ENCODE measurements around the gene TANC1.
"Not testable (repeated sequence)": the region's sequence is repeated elsewhere in the genome, so short reads cannot be mapped to it uniquely, and the experiment has no call there.

TANC1 gene

DNA sequence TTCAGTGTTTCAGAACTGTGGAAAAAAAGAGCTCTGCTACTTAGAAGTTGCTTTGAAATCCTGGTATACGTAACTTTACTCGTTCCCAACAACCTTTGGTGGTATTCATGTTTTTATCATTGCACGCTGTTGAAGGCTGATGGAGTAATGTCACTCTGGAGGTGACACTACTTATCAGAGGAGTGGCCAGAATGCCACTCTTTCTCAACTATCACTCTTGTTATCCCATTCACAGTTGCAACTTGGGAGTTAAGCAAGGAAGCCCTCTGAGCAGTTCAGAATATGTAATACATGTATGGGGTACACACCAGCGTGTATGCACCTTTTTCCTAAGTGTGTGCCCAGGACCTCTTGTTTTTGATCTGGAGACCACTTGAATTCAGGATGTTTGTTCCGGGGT, 53.6 kb downstream of the TANC1 start:
- Histone ChIP-seq H3K4me3 (ENCODE audit: low read length) (no peak overlapping the region), H3K4me1 (ENCODE audit: control insufficient read depth, insufficient read depth, low read length) (no peaks in the 10 kb centered on the region), H3K9me3 (ENCODE audit: control insufficient read depth, low read length) (no peaks in the 10 kb centered on the region), H3K9ac (ENCODE audit: low read length) (no peak overlapping the region), H3K36me3 (ENCODE audit: control insufficient read depth, insufficient read depth, low read length) (no peaks in the 10 kb centered on the region), H3K27me3 (ENCODE audit: control insufficient read depth, insufficient read depth, low read length) (no peaks in the 10 kb centered on the region)

DNA sequence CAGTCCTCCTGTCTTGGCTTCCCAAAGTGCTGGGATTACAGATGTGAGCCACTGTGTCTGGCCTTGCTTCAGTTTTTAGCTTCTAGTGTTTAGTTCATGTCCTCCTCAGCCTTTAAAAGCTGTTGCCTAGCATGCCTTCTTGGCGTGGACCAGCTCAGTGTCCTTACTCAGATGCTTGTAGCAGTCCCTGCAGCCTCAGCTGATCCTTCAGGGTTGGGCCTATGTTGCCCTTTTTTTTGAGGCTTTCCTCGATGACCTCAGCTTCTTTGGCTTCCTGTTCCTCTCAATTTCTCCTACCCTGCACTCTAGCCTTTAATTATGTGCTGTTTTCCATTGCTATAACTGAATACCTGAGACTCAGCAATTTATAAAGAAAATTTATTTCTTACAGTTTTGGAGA, 57.7 kb downstream of the TANC1 start:
- Histone ChIP-seq H3K4me1 (ENCODE audit: control insufficient read depth, insufficient read depth, low read length) (peaks cover 8% of the 10 kb centered on the region), H3K9me3 (ENCODE audit: control insufficient read depth, low read length) (no peaks in the 10 kb centered on the region), H3K9ac (ENCODE audit: low read length) (no peak overlapping the region), H3K36me3 (ENCODE audit: control insufficient read depth, insufficient read depth, low read length) (no peaks in the 10 kb centered on the region), H3K4me3 (ENCODE audit: low read length) (no peak overlapping the region), H3K27me3 (ENCODE audit: control insufficient read depth, insufficient read depth, low read length) (no peaks in the 10 kb centered on the region)

- Histone ChIP-seq H3K9me3 (ENCODE audit: control insufficient read depth, low read length) (no peaks in the 10 kb centered on the region), H3K27me3 (ENCODE audit: control insufficient read depth, insufficient read depth, low read length) (no peaks in the 10 kb centered on the region), H3K4me1 (ENCODE audit: control insufficient read depth, insufficient read depth, low read length) (peaks cover 9% of the 10 kb centered on the region), H3K9ac (ENCODE audit: low read length) (no peak overlapping the region), H3K36me3 (ENCODE audit: control insufficient read depth, insufficient read depth, low read length) (no peaks in the 10 kb centered on the region), H3K4me3 (ENCODE audit: low read length) (no peak overlapping the region)
Measured at GRCh38 chr2:159028776-159029175, 60.3 kb downstream of the TANC1 start.

- Histone ChIP-seq H3K4me3 (ENCODE audit: low read length) (no peak overlapping the region), H3K9ac (ENCODE audit: low read length) (no peak overlapping the region), H3K36me3 (ENCODE audit: control insufficient read depth, insufficient read depth, low read length) (no peaks in the 10 kb centered on the region), H3K4me1 (ENCODE audit: control insufficient read depth, insufficient read depth, low read length) (peaks cover 9% of the 10 kb centered on the region), H3K9me3 (ENCODE audit: control insufficient read depth, low read length) (no peaks in the 10 kb centered on the region), H3K27me3 (ENCODE audit: control insufficient read depth, insufficient read depth, low read length) (no peaks in the 10 kb centered on the region)
Measured at GRCh38 chr2:159029936-159030335, 61.5 kb downstream of the TANC1 start.

GRCh38 chr2:159030674-159031380, 62.4 kb downstream of the TANC1 start:
- Histone ChIP-seq H3K9me3 (ENCODE audit: control insufficient read depth, low read length) (no peaks in the 10 kb centered on the region), H3K36me3 (ENCODE audit: control insufficient read depth, insufficient read depth, low read length) (no peaks in the 10 kb centered on the region), H3K9ac (ENCODE audit: low read length) (no peak overlapping the region), H3K27me3 (ENCODE audit: control insufficient read depth, insufficient read depth, low read length) (no peaks in the 10 kb centered on the region), H3K4me1 (ENCODE audit: control insufficient read depth, insufficient read depth, low read length) (peaks cover 9% of the 10 kb centered on the region), H3K4me3 (ENCODE audit: low read length) (no peak overlapping the region)

- Histone ChIP-seq H3K27me3 (ENCODE audit: control insufficient read depth, insufficient read depth, low read length) (no peaks in the 10 kb centered on the region), H3K4me3 (ENCODE audit: low read length) (no peak overlapping the region), H3K36me3 (ENCODE audit: control insufficient read depth, insufficient read depth, low read length) (no peaks in the 10 kb centered on the region), H3K9ac (ENCODE audit: low read length) (no peak overlapping the region), H3K4me1 (ENCODE audit: control insufficient read depth, insufficient read depth, low read length) (peaks cover 9% of the 10 kb centered on the region), H3K9me3 (ENCODE audit: control insufficient read depth, low read length) (no peaks in the 10 kb centered on the region)
Measured at GRCh38 chr2:159032146-159032545, 63.7 kb downstream of the TANC1 start.

DNA sequence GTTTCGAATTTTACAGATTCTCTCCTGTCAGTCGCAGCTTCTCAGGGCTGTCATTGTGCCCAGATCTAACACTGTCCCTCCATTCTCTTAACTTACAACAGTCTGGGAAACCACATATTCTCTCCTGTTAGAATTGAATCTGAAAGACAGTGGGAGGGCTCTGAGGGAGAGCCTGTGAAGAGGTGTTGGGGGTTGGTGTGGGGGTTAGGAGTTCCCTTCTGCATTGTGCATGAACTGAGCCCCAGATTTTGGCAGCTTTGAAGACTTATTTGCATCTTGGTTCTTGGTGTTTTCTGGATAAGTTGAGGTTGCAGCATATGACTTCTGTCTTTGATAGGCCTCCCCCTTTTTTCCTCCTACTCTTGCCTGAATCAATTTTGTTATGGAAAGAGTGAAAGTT, 64.1 kb downstream of the TANC1 start:
- no peak overlapping the region for H3K4me3 ChIP-seq (ENCODE audit: low read length)
- no peaks in the 10 kb centered on the region for H3K36me3 ChIP-seq (ENCODE audit: control insufficient read depth, insufficient read depth, low read length)
- no peaks in the 10 kb centered on the region for H3K27me3 ChIP-seq (ENCODE audit: control insufficient read depth, insufficient read depth, low read length)
- H3K4me1 ChIP-seq (ENCODE audit: control insufficient read depth, insufficient read depth, low read length) = peaks cover 9% of the 10 kb centered on the region
- no peaks in the 10 kb centered on the region for H3K9me3 ChIP-seq (ENCODE audit: control insufficient read depth, low read length)
- no peak overlapping the region for H3K9ac ChIP-seq (ENCODE audit: low read length)

GRCh38 chr2:159034713-159035112, 66.3 kb downstream of the TANC1 start:
- Histone ChIP-seq H3K9me3 (ENCODE audit: control insufficient read depth, low read length) (no peaks in the 10 kb centered on the region), H3K4me3 (ENCODE audit: low read length) (no peak overlapping the region), H3K4me1 (ENCODE audit: control insufficient read depth, insufficient read depth, low read length) (peaks cover 9% of the 10 kb centered on the region), H3K27me3 (ENCODE audit: control insufficient read depth, insufficient read depth, low read length) (no peaks in the 10 kb centered on the region), H3K36me3 (ENCODE audit: control insufficient read depth, insufficient read depth, low read length) (no peaks in the 10 kb centered on the region), H3K9ac (ENCODE audit: low read length) (no peak overlapping the region)

DNA sequence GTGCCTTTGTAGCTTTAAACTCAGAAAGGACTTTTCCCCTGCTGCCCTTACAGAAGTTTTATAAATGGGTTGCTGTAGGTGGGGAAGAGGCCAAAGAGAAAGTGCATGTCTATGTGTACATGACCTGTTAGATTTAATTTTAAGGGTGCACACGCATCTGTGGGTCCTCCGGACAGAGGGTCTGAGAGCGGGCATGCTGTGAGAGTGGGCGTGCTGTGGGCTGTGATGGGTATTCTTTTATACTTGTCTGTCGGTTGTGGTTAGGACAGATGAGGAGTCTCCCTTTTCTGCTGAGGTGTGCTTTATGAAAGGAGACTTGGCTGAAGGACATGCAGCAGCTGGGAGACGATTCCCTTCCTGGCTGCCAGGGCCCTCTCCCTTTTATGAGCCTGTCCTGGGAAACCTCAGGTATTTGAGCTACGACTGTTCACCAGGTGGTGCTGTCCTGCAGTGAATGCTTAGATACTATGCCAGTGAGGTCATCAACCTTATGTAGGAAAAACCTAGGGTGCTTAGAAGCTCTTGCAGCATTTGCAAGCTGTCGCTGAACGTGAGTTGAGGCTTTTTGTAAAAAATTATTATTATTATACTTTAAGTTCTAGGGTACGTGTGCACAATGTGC, 67.5 kb downstream of the TANC1 start:
- Histone ChIP-seq H3K27me3 (ENCODE audit: control insufficient read depth, insufficient read depth, low read length) (no peaks in the 10 kb centered on the region), H3K9me3 (ENCODE audit: control insufficient read depth, low read length) (no peaks in the 10 kb centered on the region), H3K4me1 (ENCODE audit: control insufficient read depth, insufficient read depth, low read length) (peaks cover 4% of the 10 kb centered on the region), H3K4me3 (ENCODE audit: low read length) (no peak overlapping the region), H3K36me3 (ENCODE audit: control insufficient read depth, insufficient read depth, low read length) (no peaks in the 10 kb centered on the region), H3K9ac (ENCODE audit: low read length) (no peak overlapping the region)

DNA sequence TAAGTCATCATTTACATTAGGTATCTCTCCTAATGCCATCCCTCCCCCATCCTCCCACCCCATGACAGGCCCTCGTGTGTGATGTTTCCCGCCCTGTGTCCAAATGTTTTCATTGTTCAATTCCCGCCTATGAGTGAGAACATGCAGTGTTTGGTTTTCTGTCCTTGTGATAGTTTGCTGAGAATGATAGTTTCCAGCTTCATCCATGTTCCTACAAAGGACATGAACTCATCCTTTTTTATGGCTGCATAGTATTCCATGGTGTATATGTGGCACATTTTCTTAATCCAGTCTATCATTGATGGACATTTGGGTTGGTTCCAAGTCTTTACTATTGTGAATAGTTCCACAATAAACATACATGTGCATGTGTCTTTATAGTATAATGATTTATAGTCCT, 68.0 kb downstream of the TANC1 start:
- H3K36me3 ChIP-seq (ENCODE audit: control insufficient read depth, insufficient read depth, low read length); H3K9ac ChIP-seq (ENCODE audit: low read length); H3K4me1 ChIP-seq (ENCODE audit: control insufficient read depth, insufficient read depth, low read length); H3K9me3 ChIP-seq (ENCODE audit: control insufficient read depth, low read length); H3K27me3 ChIP-seq (ENCODE audit: control insufficient read depth, insufficient read depth, low read length); H3K4me3 ChIP-seq (ENCODE audit: low read length): not testable (repeated sequence)

GRCh38 chr2:159041328-159041727, 72.9 kb downstream of the TANC1 start:
- H3K9me3 ChIP-seq (ENCODE audit: control insufficient read depth, low read length); H3K27me3 ChIP-seq (ENCODE audit: control insufficient read depth, insufficient read depth, low read length); H3K36me3 ChIP-seq (ENCODE audit: control insufficient read depth, insufficient read depth, low read length); H3K9ac ChIP-seq (ENCODE audit: low read length); H3K4me3 ChIP-seq (ENCODE audit: low read length); H3K4me1 ChIP-seq (ENCODE audit: control insufficient read depth, insufficient read depth, low read length): not testable (repeated sequence)

- Histone ChIP-seq H3K4me1 (ENCODE audit: control insufficient read depth, insufficient read depth, low read length) (peaks cover 8% of the 10 kb centered on the region), H3K9ac (ENCODE audit: low read length) (no peak overlapping the region), H3K27me3 (ENCODE audit: control insufficient read depth, insufficient read depth, low read length) (no peaks in the 10 kb centered on the region), H3K4me3 (ENCODE audit: low read length) (no peak overlapping the region), H3K36me3 (ENCODE audit: control insufficient read depth, insufficient read depth, low read length) (no peaks in the 10 kb centered on the region), H3K9me3 (ENCODE audit: control insufficient read depth, low read length) (no peaks in the 10 kb centered on the region)
Measured at GRCh38 chr2:159042115-159042850, 73.8 kb downstream of the TANC1 start.

All from mucosa of stomach (tissue), 1 donor.